H1 (cell line): ENCODE data around the gene PEAK1. TPM values are rescaled to one million over a fixed set of nuclear protein-coding genes. Genes with fewer than 3 reads are reported as not detected.

Experiments used
- CTCF ChIA-PET: fragments of 300-600 bp; sonication (Branson Sonifier 250); formaldehyde crosslinking; loops from one replicate; lab custom pipeline; 2021; ENCODE audit not compliant: partially characterized antibody; lab: Charles Lee
- POLR2A ChIA-PET: fragments of 300-600 bp; sonication (Branson Sonifier 250); formaldehyde crosslinking; loops from one replicate; lab custom pipeline; 2021; ENCODE audit warnings: inconsistent platforms; ENCODE audit not compliant: partially characterized antibody; lab: Charles Lee
- DNase-seq, 2 experiments: peaks; one replicate each; pipeline versions ENCODE4 v3.0.0 to v3.0.0-alpha.2; 2010 to 2022; ENCODE audit warnings: low spot score in 2 of 2, low read depth in 1 of 2, mixed read lengths in 1 of 2
- FAIRE-seq: peaks from 2 replicates; lab custom pipeline; 2011; peaks lifted over from hg19 to GRCh38; lab: Jason Lieb, UNC
- H2AFZ ChIP-seq: 2 replicates; pipeline ENCODE4 v1.8.1; 2012; ENCODE audit warnings: low read length, inconsistent platforms
- H2AK5ac ChIP-seq: 2 replicates; pipeline ENCODE4 v1.6.1; 2013; ENCODE audit warnings: low read depth, low read length
- H2BK120ac ChIP-seq: replicated peaks from 2 replicates; pipeline ENCODE3; 2013; ENCODE audit warnings: low read depth, low read length, inconsistent platforms
- H2BK12ac ChIP-seq: 2 replicates; pipeline ENCODE4 v1.6.1; 2013; ENCODE audit warnings: low read depth, low read length
- H2BK15ac ChIP-seq: 2 replicates; pipeline ENCODE4 v1.6.1; 2013; ENCODE audit warnings: low read length
- H2BK20ac ChIP-seq: 2 replicates; pipeline ENCODE4 v1.6.1; 2013; ENCODE audit warnings: low read length
- H2BK5ac ChIP-seq: 2 replicates; pipeline ENCODE4 v1.6.1; 2013; ENCODE audit warnings: low read depth, low read length
- H3K14ac ChIP-seq: 2 replicates; pipeline ENCODE4 v1.6.1; 2013; ENCODE audit warnings: inconsistent platforms; ENCODE audit not compliant: insufficient read length
- H3K18ac ChIP-seq: 2 replicates; pipeline ENCODE4 v1.6.1; 2013; ENCODE audit warnings: low read length; ENCODE audit errors: extremely low read depth
- H3K23ac ChIP-seq: 2 replicates; pipeline ENCODE4 v1.6.1; 2013; ENCODE audit warnings: inconsistent platforms; ENCODE audit not compliant: insufficient read length
- H3K23me2 ChIP-seq: 2 replicates; pipeline ENCODE4 v1.6.1; 2013; ENCODE audit warnings: low read depth, low read length
- H3K27ac ChIP-seq: 2 replicates; pipeline ENCODE4 v1.6.1; 2011; ENCODE audit warnings: low read depth, low read length, inconsistent platforms
- H3K27me3 ChIP-seq, 4 experiments: replicated peaks in 1 of 4; 1 replicate in 1 of 4; 2 replicates in 3 of 4; pipeline versions ENCODE4 v1.6.1 to v1.8.1; 2011 to 2013; ENCODE audit warnings: low read length in 3 of 4, mild to moderate bottlenecking in 3 of 4, inconsistent platforms in 2 of 4, mixed read lengths in 2 of 4, moderate library complexity in 1 of 4; ENCODE audit not compliant: control insufficient read depth in 3 of 4, insufficient read depth in 3 of 4; ENCODE audit errors: extremely low read depth in 1 of 4
- H3K36me3 ChIP-seq, 4 experiments: 2 replicates each; pipeline versions ENCODE4 v1.6.1 to v1.8.1; 2011 to 2013; ENCODE audit warnings: mild to moderate bottlenecking in 4 of 4, low read length in 3 of 4, moderate library complexity in 2 of 4, control low read depth in 1 of 4, inconsistent platforms in 1 of 4; ENCODE audit not compliant: insufficient read depth in 4 of 4, control insufficient read depth in 2 of 4
- H3K4ac ChIP-seq: replicated peaks from 2 replicates; pipeline ENCODE3; 2013; ENCODE audit warnings: low read length, low read depth, mixed read lengths, inconsistent platforms; ENCODE audit not compliant: insufficient read length
- H3K4me1 ChIP-seq, 4 experiments: replicated peaks in 1 of 4; 1 replicate in 1 of 4; 2 replicates in 3 of 4; pipeline versions ENCODE4 v1.6.1 to v1.8.1; 2011 to 2013; ENCODE audit warnings: low read length in 3 of 4, inconsistent platforms in 2 of 4, mixed read lengths in 1 of 4; ENCODE audit not compliant: insufficient read depth in 4 of 4, control insufficient read depth in 3 of 4
- H3K4me2 ChIP-seq, 2 experiments: 2 replicates each; pipeline versions ENCODE4 v1.6.1 to v1.8.1; 2011 to 2013; ENCODE audit warnings: low read depth in 2 of 2, low read length in 2 of 2, control low read depth in 1 of 2, inconsistent platforms in 1 of 2, mild to moderate bottlenecking in 1 of 2; ENCODE audit not compliant: insufficient read depth in 1 of 2
- H3K4me3 ChIP-seq, 4 experiments: fragments of 200-600, 300-600 bp in 1 of 4; sonication (generic), shearing (Covaris generic), sonication (Bioruptor Twin) in 1 of 4; 2 replicates each; pipeline versions ENCODE4 v1.5.1 to v1.8.1; 2011 to 2016; ENCODE audit warnings: low read length in 4 of 4, low read depth in 3 of 4, control low read depth in 2 of 4, inconsistent platforms in 2 of 4, mild to moderate bottlenecking in 2 of 4, mixed read lengths in 1 of 4, moderate library complexity in 1 of 4; ENCODE audit not compliant: insufficient read depth in 2 of 4; ENCODE audit errors: extremely low read depth in 1 of 4
- H3K56ac ChIP-seq: replicated peaks from 2 replicates; pipeline ENCODE3; 2013; ENCODE audit warnings: low read depth, mild to moderate bottlenecking, mixed read lengths, low read length, inconsistent platforms; ENCODE audit not compliant: insufficient read length
- H3K79me1 ChIP-seq: 2 replicates; pipeline ENCODE4 v1.6.1; 2013; ENCODE audit warnings: low read depth, low read length, control low read depth
- H3K79me2 ChIP-seq, 2 experiments: 2 replicates each; pipeline versions ENCODE4 v1.6.1 to v1.8.1; 2012 to 2013; ENCODE audit warnings: low read length in 2 of 2, mild to moderate bottlenecking in 2 of 2, inconsistent platforms in 1 of 2; ENCODE audit not compliant: insufficient read depth in 2 of 2, control insufficient read depth in 1 of 2
- H3K9ac ChIP-seq, 4 experiments: replicated peaks in 1 of 4; 1 replicate in 1 of 4; 2 replicates in 3 of 4; pipeline versions ENCODE4 v1.6.1 to v1.8.1; 2011 to 2013; ENCODE audit warnings: low read depth in 3 of 4, low read length in 3 of 4, control low read depth in 2 of 4, mild to moderate bottlenecking in 2 of 4, moderate library complexity in 2 of 4, inconsistent platforms in 1 of 4; ENCODE audit errors: extremely low read depth in 1 of 4
- H3K9me3 ChIP-seq, 2 experiments: 2 replicates each; pipeline versions ENCODE4 v1.6.1 to v1.8.1; 2012 to 2013; ENCODE audit warnings: mild to moderate bottlenecking in 2 of 2, moderate library complexity in 2 of 2, control low read depth in 1 of 2, inconsistent platforms in 1 of 2, low read depth in 1 of 2, low read length in 1 of 2, mixed read lengths in 1 of 2; ENCODE audit not compliant: insufficient read depth in 2 of 2
- H4K20me1 ChIP-seq, 2 experiments: replicated peaks in 1 of 2; 2 replicates each; pipeline versions ENCODE3 to v1.8.1; 2011 to 2013; ENCODE audit warnings: inconsistent platforms in 2 of 2, low read length in 2 of 2, mild to moderate bottlenecking in 1 of 2; ENCODE audit not compliant: insufficient read depth in 2 of 2, control insufficient read depth in 1 of 2
- H4K5ac ChIP-seq: 2 replicates; pipeline ENCODE4 v1.6.1; 2013; ENCODE audit warnings: low read length, low read depth, mixed read lengths, inconsistent platforms; ENCODE audit not compliant: insufficient read length
- H4K8ac ChIP-seq: 2 replicates; pipeline ENCODE4 v1.8.0; 2013; ENCODE audit warnings: mild to moderate bottlenecking, moderate library complexity, low read length, inconsistent platforms; ENCODE audit not compliant: insufficient read depth; ENCODE audit errors: extremely low read depth
- H4K91ac ChIP-seq: replicated peaks from 2 replicates; pipeline ENCODE3; 2013; ENCODE audit warnings: low read length, mixed read lengths, inconsistent platforms; ENCODE audit not compliant: insufficient read length
- CBX5 ChIP-seq: fragments of 300-800, 300-1000 bp; sonication (generic); IDR thresholded peaks from 2 replicates; pipeline ENCODE4 v1.7.1; 2016; ENCODE audit warnings: antibody characterized with exemption, low read length, low read depth
- CEBPB ChIP-seq: IDR thresholded peaks from 2 replicates; pipeline ENCODE4 v1.6.1; 2012; ENCODE audit warnings: low read depth, low read length
- FOSL1 ChIP-seq: IDR thresholded peaks from 2 replicates; pipeline ENCODE4 v1.6.1; 2011; ENCODE audit warnings: mild to moderate bottlenecking, low read depth, low read length, moderate library complexity; ENCODE audit not compliant: insufficient read depth
- GABPA ChIP-seq: IDR thresholded peaks from 2 replicates; pipeline ENCODE4 v1.6.1; 2011; ENCODE audit warnings: mild to moderate bottlenecking, low read length, moderate library complexity, borderline replicate concordance; ENCODE audit not compliant: insufficient read depth
- HDAC2 ChIP-seq, 2 experiments: fragments of 300-600 bp in 1 of 2; sonication (generic) in 1 of 2; IDR thresholded peaks; 2 replicates each; pipeline ENCODE4 v1.6.1; 2011 to 2012; ENCODE audit warnings: low read depth in 2 of 2, low read length in 2 of 2, mild to moderate bottlenecking in 2 of 2, moderate library complexity in 2 of 2, borderline replicate concordance in 1 of 2, inconsistent platforms in 1 of 2
- KDM4A ChIP-seq: IDR thresholded peaks from one replicate; pipeline ENCODE4 v1.7.1; 2012; ENCODE audit warnings: low read depth, mild to moderate bottlenecking, moderate library complexity, low read length, inconsistent platforms; ENCODE audit not compliant: severe bottlenecking
- NRF1 ChIP-seq: IDR thresholded peaks from 2 replicates; pipeline ENCODE4 v1.6.1; 2011; ENCODE audit warnings: mild to moderate bottlenecking, low read depth, low read length, improper control_type of control experiment
- PHF8 ChIP-seq: fragments of 200-600 bp; sonication (generic); conservative IDR thresholded peaks from 2 replicates; pipeline ENCODE4 v1.7.1; 2012; ENCODE audit warnings: low read depth, mild to moderate bottlenecking, inconsistent platforms, low read length, moderate library complexity
- SAP30 ChIP-seq: fragments of 300-600 bp; sonication (generic); IDR thresholded peaks from 2 replicates; pipeline ENCODE4 v1.7.1; 2012; ENCODE audit warnings: low read length, moderate library complexity, mild to moderate bottlenecking, inconsistent platforms; ENCODE audit not compliant: insufficient read depth, insufficient replicate concordance
- SP2 ChIP-seq: IDR thresholded peaks from 2 replicates; pipeline ENCODE4 v1.6.1; 2012; ENCODE audit warnings: mild to moderate bottlenecking, low read length, inconsistent platforms
- YY1 ChIP-seq: IDR thresholded peaks from 2 replicates; pipeline ENCODE4 v1.6.1; 2011; ENCODE audit warnings: low read depth, mild to moderate bottlenecking, low read length
- polyA plus RNA-seq, 7 experiments: library from polyadenylated mRNA; depleted of rRNA in 3 of 7; stranded (reverse) in 5 of 7; unstranded in 2 of 7; fragments of >200 nt in 5 of 7; fragments of 200-250 nt in 2 of 7; gene quantifications; 1 replicate in 5 of 7; 2 replicates in 1 of 7; 4 replicates in 1 of 7; pipeline versions ENCODE4 v1.2.1 to v1.2.3, GENCODE V29; 2011 to 2013; ENCODE audit warnings: missing spikeins in 2 of 7, mixed read lengths in 2 of 7
- total RNA-seq: library from RNA; stranded (reverse); fragmentation: NEBNext Ultra II Directional; extraction: Animal tissue kit (Norgen Biotek cat#: 25700); gene quantifications from 2 replicates; pipeline ENCODE4 v1.2.1, GENCODE V29; 2021
- TF ChIP-seq, protein P1 (sequence below): IDR thresholded peaks from 2 replicates; pipeline ENCODE4 v1.6.1; 2012; ENCODE audit warnings: inconsistent platforms
- TF ChIP-seq, protein P2 (sequence below), 3 experiments: IDR thresholded peaks; 1 replicate in 2 of 3; 2 replicates in 1 of 3; pipeline versions ENCODE4 v1.5.1 to v1.6.1; 2011; ENCODE audit warnings: low read length in 3 of 3, mild to moderate bottlenecking in 3 of 3, inconsistent platforms in 2 of 3, low read depth in 1 of 3, moderate library complexity in 1 of 3; ENCODE audit not compliant: insufficient read depth in 1 of 3; ENCODE audit errors: control extremely low read depth in 1 of 3

Gene PEAK1
- total and polyA plus RNA-seq, 2 of the 8 experiments (the other 6 are each of a cell fraction or from before 2014, with no cell fraction given) = 8.8 to 44.8 TPM

DNA sequence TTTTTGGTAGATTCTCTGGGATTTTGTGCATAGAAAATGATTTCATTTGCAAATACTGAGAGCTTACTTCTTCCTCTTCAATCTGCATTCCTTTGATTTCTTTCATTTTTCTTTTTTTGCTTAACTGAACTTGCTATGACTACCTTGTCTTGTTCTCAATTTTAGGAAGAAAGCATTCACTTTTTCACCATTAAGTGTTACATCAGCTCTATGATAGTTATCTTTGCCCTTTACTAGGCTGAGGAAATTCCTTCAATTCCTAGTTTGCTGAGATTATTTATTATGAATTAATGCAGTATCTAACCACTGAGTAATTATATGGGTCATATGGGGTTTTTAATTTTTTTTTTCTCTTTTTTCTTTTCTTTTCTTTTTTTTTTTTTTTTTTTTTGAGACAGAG is 172.8 kb downstream of the PEAK1 start:
- POLR2A ChIA-PET = no interaction called here
- Histone ChIP-seq H3K79me1 (no peaks in the 10 kb centered on the region), H3K27me3 (no peaks in the 10 kb centered on the region), H3K79me2 (no peaks in the 10 kb centered on the region), H4K8ac (no peak overlapping the region), H2BK12ac (no peak overlapping the region), H3K18ac (no peak overlapping the region), H2BK15ac (no peak overlapping the region), H3K14ac (no peak overlapping the region), H2AFZ (no peak overlapping the region), H3K36me3 (no peaks in the 10 kb centered on the region), H3K9me3 (no peaks in the 10 kb centered on the region), H3K9ac (no peak overlapping the region), H2BK5ac (no peak overlapping the region), H2BK120ac (no peak overlapping the region), H3K4me3 (no peak overlapping the region), H3K4me1 (no peaks in the 10 kb centered on the region), H2BK20ac (no peak overlapping the region), H4K5ac (no peak overlapping the region), H3K23ac (no peak overlapping the region), H2AK5ac (no peak overlapping the region), H3K56ac (no peak overlapping the region), H3K27ac (no peak overlapping the region), H3K23me2 (no peaks in the 10 kb centered on the region), H4K20me1 (no peaks in the 10 kb centered on the region), H3K4ac (no peak overlapping the region), H3K4me2 (no peak overlapping the region), H4K91ac (no peak overlapping the region)
- CTCF ChIA-PET = no interaction called here
- no peak for DNase-seq
- no peak for FAIRE-seq
- no peak for TF ChIP-seq CBX5
- TF ChIP-seq GABPA = no peak
- TF ChIP-seq FOSL1 = no peak
- TF ChIP-seq, protein P1, sequence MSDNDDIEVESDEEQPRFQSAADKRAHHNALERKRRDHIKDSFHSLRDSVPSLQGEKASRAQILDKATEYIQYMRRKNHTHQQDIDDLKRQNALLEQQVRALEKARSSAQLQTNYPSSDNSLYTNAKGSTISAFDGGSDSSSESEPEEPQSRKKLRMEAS = no peak
- no peak for TF ChIP-seq PHF8
- TF ChIP-seq, protein P2, sequence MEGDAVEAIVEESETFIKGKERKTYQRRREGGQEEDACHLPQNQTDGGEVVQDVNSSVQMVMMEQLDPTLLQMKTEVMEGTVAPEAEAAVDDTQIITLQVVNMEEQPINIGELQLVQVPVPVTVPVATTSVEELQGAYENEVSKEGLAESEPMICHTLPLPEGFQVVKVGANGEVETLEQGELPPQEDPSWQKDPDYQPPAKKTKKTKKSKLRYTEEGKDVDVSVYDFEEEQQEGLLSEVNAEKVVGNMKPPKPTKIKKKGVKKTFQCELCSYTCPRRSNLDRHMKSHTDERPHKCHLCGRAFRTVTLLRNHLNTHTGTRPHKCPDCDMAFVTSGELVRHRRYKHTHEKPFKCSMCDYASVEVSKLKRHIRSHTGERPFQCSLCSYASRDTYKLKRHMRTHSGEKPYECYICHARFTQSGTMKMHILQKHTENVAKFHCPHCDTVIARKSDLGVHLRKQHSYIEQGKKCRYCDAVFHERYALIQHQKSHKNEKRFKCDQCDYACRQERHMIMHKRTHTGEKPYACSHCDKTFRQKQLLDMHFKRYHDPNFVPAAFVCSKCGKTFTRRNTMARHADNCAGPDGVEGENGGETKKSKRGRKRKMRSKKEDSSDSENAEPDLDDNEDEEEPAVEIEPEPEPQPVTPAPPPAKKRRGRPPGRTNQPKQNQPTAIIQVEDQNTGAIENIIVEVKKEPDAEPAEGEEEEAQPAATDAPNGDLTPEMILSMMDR (IDR thresholded peaks at IDR 0.05; ENCODE audit: control extremely low read depth in 1 of 3, insufficient read depth in 1 of 3, low read depth in 1 of 3, low read length in 3 of 3) = no peak
- no peak for TF ChIP-seq KDM4A
- TF ChIP-seq NRF1 = no peak
- no peak for TF ChIP-seq HDAC2 (IDR thresholded peaks at IDR 0.05; ENCODE audit: borderline replicate concordance in 1 of 2, low read depth in 2 of 2, low read length in 2 of 2)
- no peak for TF ChIP-seq YY1
- TF ChIP-seq CEBPB = no peak
- TF ChIP-seq SP2 = no peak
- no peak for TF ChIP-seq SAP30
